ENCODE measurements around the gene BGN.
A peak's percentile ranks its signal among the peaks of the same experiment; 100 is the strongest.

BGN gene

DNA sequence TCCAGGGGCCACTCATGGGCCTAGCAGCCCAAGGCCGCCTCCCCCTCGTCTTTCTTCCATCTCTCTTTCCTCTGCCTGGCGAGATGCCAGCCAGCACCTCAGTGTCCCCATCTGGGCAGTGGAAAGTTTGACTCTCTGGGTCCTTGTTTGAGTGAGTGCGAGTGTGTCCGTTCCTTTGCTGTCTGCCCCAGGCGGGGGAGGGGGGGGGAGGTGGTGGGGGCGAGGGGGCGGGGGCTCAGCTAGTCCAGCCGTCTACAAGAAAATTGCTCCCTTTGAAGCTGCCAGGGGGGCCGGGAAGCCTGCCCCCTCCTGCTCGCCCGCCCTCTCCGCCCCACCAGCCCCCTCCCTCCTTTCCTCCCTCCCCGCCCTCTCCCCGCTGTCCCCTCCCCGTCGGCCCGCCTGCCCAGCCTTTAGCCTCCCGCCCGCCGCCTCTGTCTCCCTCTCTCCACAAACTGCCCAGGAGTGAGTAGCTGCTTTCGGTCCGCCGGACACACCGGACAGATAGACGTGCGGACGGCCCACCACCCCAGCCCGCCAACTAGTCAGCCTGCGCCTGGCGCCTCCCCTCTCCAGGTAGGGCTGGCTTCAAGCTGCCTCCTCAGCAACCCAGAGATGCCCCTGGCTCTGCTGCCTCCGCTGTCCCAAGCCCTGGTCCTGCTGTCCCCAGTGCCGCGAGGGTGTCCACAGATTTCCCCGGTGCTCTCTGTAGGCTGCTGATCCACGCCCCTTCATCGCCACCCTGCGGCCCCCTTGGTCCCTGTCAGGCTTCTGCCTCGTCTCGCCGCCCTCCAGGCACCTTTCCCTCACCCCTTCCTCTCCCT lies at the start of gene BGN:
Gene BGN (plus strand): TSS at position 440 of the 821 bp plus-strand sequence. CDS start 9,652 bp downstream, outside the sequence.
- DNase-seq (ENCODE audit: low read depth) = peak; percentile 42

GRCh38 chrX:153445106-153445855 lies 49.5 kb upstream of the BGN start:
- no peak for DNase-seq (ENCODE audit: low read depth)

DNA sequence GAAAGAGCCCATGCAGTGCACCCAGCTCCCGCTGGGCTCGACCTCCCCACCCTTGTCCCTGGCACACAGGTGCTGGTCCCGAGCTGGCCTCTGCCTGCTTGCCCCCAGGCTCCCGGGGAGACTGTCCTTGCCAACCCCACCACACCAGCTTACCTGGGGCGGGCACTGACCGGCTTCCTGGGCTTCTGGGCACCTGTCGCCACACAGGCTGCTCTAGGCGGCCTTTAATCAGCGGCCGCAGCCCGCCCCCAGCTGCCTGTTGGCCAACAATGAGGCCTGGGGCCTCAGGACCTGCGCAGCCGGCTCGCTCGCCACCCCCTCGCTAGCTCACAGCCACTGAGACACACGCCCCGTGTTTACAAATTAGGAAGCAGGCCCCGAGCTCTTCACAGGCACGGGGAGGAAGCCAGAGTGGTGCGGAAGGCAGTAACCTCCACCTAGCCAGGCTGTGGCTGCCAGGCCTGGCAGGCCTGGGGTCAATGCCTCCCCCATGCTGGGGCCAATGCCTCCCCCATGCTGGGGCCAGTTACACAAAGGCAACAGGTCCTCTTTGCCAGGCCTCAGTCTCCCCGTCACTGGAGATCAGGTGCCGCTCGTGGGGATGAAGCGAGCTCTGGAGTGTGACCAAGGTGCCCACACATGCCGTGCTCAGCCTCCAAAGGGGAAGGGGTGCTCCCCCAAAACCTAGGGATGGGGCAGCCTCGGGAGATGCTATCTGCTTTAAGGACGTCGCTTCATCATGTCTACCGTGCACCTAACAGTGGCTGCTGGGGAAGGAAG lies 48.7 kb upstream of the BGN start, which contains the start of gene TREX2:
Gene TREX2 (minus strand): TSS at position 201 of the 780 bp plus-strand sequence. CDS start 626 bp downstream, outside the sequence.
- no peak for DNase-seq (ENCODE audit: low read depth)

DNA sequence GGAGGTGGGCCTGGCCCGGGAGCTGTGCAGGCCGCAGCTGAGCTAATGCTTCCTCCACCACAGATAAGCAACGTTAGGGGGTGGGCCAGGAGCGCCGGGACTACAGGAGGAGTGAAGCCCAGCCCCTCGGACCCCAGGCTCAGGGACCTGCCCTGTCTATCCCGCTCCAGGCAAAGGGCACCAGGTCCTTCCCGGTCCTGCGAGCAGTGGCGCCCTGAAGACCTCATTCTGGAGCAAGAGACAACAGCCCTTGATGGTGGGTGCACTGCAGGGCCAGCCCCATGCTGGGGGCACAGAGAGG lies 48.2 kb upstream of the BGN start:
- no peak for DNase-seq (ENCODE audit: low read depth)

GRCh38 chrX:153446950-153447580 lies 47.7 kb upstream of the BGN start:
- no peak for DNase-seq (ENCODE audit: low read depth)

- DNase-seq (ENCODE audit: low read depth) = no peak
Measured at GRCh38 chrX:153447581-153447960, 47.2 kb upstream of the BGN start.

DNA sequence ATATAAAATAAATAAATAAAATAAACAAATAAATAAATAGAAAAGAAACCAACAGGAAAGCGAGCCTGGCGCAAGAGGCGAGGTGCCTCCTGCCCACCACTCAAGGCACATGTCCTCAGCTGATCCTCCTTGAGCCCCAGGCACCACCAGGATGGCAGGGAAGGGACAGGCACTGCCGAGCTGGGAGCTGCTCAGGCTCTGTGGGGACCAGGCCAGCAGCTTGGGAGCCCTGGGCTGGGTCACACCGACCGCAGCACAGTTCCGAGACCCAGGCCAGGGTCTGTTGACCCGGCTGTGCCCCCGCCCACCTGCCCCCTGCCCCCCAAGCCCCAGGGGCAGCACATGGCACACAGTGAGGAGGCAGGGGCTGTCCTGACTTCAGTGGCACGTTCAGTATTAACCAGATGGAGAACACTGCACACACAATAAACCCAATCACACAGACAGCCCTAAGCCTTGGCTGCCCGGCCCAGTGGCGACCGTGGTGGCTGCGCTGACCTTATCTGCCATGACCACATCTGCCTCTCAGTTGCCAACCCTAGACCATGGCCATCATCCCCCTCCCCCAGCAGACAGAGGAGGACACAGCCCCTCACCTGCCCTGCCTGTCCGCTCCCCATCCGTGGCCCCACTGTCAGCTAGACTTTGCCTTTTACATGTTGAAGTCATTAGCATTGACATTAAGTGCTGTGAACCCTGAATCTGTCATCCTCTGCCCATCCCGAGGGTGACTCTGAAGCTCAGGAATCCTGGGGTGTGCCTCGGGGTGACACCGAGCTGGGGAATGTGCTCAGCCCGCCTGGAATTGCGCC lies 46.0 kb upstream of the BGN start:
- DNase-seq (ENCODE audit: low read depth) = peak; percentile 10

- DNase-seq (ENCODE audit: low read depth) = no peak
Measured at GRCh38 chrX:153449368-153450113, 45.2 kb upstream of the BGN start.

DNA sequence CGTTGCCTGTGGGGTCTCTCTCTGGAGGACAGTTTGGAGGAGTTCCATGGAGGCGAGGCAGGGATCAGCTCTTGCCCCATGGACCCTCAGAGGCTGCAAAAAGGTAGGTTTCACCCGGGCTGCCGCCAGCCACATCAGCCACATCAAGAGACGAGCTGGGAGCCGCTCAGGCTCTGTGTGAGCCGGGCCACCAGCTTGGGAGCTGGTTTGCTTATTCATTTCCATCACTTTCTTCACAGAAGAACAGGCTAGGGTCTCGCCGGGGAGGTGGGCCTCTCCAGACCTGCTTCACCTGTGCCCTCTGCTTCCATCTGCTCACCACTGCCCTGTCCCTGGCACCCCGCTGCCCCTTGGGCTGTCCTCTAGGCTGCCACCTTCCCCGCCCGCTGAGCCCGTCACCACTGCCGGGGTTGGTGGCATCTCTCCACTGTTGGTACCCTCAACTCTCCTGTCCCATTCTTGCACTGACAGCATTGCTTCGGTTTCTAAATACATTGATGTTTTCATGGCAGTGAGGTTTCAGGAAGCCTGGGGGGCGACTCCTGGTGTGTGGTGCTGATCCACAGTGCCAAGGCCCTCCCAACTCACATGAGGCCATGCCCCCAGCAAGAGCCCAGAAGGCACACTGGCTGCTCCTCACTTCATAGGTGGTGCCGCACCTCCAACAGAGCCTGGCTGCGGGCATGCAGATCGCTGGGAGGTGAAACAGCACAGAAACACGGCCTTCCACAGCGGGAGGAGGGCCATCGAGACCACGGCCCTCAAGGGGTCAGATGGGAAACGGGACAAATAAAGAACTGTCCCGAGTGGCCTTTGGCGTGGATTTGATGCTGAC lies 44.4 kb upstream of the BGN start:
- no peak for DNase-seq (ENCODE audit: low read depth)

DNA sequence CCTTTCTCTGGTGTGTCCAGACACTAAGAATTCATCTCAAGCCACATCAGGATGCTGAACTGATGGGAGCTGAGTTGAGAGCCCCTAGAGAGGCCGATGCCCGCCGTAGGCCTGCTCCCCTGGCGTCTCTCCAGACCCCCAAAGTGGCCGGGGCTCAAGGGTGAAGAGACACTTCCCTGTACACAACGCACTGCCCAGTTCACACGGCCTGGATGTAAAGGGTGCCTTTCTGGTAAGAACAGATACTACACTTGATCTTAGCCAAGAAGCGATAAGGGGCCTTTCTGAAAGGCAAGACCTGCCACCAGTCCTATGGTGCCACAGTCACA lies 43.9 kb upstream of the BGN start:
- DNase-seq (ENCODE audit: low read depth) = no peak

DNA sequence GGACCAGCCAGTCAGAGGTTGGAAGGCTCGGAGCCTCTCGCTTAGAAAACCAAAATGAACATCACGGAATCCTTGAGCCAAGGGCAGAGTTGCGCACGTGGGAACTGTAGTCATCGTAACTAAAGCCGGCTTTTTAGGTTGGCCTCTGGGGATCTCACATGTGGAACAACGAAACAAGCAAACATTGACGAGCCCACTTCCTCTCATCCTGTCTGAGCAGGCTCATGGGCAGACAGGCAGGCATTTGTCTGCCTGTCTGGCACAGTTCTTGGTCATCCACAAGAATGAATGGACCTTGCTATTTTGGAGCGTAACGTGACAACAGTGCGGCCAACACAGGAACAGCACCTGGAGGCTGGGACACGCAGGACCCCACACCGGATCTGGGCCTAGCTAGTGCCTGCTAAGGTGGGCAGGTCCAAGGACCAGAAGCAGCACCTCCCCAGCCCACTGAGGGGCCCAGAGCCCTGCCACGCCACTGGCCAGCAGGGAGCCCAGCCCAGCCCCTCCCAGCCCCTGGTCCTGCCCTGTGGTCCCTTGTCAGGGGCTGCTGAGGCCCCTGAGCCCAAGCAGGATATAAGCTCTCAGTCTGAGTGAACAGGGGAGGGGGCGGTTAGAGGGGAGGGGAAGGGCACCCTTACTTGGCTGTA lies 39.8 kb upstream of the BGN start:
- no peak for DNase-seq (ENCODE audit: low read depth)

DNA sequence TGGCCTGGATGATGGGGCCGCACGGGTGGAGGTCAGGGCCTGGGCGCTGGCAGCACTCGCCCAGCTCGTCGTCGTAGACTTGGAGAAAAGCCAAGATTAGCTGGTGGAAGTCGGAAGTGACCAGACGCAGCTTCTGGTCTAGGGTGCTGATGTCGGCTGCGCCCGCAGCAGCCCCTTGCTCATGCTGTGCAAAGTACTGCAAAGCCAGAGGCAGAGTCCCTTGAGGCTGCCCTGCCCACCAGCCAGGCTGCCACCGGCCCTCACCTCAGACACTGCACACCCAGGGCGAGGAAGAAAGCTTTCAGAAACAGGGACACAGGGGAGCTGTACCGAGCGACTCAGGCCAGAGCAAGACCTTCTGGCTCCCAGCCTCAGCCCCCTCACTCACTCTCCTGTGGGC lies 39.2 kb upstream of the BGN start:
- no peak for DNase-seq (ENCODE audit: low read depth)

- no peak for DNase-seq (ENCODE audit: low read depth)
Measured at GRCh38 chrX:153456161-153456560, 38.6 kb upstream of the BGN start.

GRCh38 chrX:153456704-153457103 lies 38.1 kb upstream of the BGN start:
- DNase-seq (ENCODE audit: low read depth) = no peak

DNA sequence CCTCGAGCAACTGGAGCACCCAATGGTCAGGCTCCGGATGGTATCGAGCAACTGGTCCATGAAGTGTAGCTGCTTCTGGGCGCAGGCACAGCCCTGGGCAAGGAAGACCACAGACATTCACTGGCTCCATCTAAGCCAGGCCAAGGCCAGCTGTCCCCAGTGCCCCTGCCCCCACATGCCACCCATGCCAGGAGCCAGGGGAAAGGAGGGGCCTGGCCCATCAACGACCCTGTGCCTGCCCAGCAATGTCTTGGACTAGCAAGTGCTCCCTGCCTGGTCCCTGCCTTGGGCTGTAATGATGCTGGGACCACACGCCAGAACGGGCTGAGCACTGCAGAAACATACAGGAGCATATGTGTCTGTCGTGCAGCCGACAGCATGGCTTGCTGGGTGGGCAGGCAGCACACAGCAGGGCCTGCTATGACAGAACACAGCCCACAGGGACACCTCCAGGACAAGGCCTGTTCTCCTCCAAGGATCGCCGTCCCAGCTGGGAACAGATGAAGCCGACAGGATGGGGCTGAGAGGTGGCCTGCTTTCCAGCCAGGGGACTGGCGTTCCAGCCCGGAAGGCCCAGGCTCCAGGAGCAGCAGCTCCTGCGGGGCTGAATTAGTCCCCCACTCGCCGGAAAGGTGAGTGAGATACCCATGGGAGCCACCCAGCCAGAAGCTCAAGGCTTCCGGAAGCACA lies 37.5 kb upstream of the BGN start:
- DNase-seq (ENCODE audit: low read depth) = no peak

DNA sequence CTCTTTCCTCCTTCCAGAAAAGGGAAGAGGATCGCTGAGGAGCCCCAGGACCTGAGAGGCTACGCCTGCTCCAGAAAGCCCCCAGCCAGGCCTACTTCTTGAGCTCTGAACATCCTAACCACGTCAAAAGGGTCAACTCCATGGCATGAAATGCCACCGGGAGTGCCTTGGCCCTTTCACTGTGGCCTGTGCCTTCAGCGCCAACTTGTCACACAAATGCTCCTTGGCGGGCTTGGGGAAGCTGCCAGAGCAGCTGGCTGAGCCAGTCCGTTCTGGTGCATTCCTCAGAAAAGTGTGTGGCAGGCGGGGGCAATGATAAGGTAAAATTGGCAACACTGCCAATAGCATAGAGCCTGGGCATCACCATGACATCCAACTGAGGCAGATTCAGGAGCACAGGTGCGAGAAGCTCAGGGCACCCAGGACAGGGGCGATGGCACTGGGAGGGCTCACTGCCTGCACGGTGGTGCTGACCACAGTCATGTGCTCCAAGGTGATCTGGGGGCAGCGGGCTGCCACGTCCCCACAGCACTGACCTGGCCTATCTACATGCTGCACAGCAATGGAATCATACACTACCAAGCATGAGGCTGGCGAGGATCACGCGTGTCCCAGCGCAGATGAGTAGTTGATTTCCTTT lies 36.8 kb upstream of the BGN start:
- no peak for DNase-seq (ENCODE audit: low read depth)

DNA sequence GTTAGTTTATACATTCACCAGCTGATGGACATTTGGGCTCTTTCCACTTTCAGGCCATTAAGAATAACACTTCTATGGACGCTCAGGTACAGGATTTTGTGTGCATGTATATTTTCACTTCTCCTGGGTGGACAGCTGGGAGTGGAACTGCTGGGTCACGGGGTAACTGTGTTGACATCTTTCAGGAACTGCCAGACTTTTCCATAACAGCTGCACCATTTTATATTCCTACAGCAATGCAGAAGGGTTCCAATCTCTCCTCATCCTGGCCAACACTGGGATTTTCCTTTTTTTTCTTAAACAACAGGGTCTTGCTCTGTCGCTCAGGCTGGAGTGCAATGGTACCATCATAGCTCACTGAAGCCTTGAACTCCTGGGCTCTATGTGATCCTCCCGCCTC lies 36.3 kb upstream of the BGN start:
- no peak for DNase-seq (ENCODE audit: low read depth)

DNA sequence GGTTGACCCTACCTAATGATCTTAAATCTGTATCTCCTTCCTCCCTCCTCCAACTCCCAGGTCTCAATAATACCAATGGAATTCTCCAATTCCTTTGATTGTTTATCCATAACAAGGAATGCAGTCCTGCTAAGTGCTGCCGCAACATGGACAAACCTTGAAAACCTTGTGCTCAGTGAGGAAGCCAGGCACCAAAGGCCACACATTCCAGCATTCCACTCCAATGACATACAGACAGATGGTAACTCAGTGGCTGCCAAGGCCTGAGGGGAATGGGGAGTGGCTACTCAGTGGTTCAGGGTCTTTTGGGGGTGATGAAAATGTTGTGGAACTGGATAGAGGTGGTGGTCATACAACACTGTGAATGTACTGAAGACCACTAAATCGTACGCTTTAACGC lies 34.8 kb upstream of the BGN start:
- peak; percentile 71 for DNase-seq (ENCODE audit: low read depth)
